ENCODE results near the gene CXCL1.

- TF ChIP-seq CTCF (IDR thresholded peaks at IDR 0.05) = no peak
- no peak for TF ChIP-seq NR2C2 (CRISPR knock-in tag; IDR thresholded peaks at IDR 0.05)
- TF ChIP-seq RELA (CRISPR knock-in tag; IDR thresholded peaks at IDR 0.05; ENCODE audit: borderline replicate concordance) = no peak
These were observed 2.9 kb upstream of the CXCL1 start for GRCh38 chr4:73866246-73866645.

Measured in WTC11 (cell line).